NCI-H510A (cell line): ENCODE measurements around the gene RIPPLY3.

ENCODE experiments used
- DNase-seq: peaks from one replicate; lab custom pipeline; 2025; lab: John Stamatoyannopoulos, UW

RIPPLY3 gene, protein sequence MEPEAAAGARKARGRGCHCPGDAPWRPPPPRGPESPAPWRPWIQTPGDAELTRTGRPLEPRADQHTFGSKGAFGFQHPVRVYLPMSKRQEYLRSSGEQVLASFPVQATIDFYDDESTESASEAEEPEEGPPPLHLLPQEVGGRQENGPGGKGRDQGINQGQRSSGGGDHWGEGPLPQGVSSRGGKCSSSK

GRCh38 chr21:37006486-37007291, at the start of gene RIPPLY3:
RIPPLY3 (plus strand) TSS chr21:37006702; CDS start chr21:37006773, 71 bp downstream.
- peak; percentile 21 for DNase-seq

GRCh38 chr21:36959020-36959835, 47.3 kb upstream of the RIPPLY3 start:
- no peak for DNase-seq

DNA sequence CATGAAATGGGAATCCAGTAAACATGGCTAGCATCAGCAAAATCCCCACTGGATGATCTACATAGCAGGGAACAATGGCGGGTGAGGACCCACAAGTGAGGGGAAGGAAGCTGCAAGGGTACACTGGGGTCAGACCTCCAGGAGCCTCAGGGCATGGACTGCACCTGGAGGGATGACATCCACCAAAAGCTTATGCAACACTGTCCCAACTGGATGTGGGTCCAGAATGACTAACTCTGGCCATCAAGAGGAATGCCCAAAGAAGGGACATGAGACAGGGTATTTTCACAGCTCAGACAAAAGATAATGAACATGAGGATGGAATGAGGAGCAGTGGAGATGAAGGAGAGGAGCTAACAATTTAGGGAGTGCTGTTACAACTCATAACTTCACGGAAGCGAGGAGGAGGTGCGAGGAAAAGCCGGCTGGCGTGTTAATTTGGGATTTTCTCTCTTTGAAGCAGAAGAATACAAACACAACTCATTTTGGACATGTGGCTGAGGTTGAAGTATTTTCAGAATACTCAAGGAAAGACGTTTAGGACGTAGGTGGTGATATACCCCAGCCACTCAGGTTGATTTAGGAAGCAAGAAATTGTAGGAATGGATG, 45.7 kb upstream of the RIPPLY3 start:
- no peak for DNase-seq

GRCh38 chr21:36962098-36962780, 44.3 kb upstream of the RIPPLY3 start:
- no peak for DNase-seq

DNA sequence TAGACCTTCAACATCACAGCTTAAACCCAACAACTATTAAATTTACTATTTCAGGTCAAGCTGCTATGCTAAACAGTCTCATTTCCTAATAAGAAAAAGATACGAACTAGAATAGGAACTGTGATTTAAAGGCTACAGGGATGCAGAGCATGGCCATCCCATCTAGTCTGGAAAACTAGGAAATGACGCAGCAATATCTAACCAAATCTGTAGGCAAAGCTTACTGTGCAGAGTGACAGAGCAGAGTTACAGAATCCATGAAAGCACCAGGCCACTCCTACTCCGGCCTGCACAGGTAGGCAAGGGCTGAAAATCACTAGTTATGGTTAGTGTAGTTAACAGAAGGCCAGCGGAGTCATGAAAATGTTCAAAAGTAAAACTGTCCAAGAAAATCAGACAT, 42.1 kb upstream of the RIPPLY3 start:
- DNase-seq = no peak

DNA sequence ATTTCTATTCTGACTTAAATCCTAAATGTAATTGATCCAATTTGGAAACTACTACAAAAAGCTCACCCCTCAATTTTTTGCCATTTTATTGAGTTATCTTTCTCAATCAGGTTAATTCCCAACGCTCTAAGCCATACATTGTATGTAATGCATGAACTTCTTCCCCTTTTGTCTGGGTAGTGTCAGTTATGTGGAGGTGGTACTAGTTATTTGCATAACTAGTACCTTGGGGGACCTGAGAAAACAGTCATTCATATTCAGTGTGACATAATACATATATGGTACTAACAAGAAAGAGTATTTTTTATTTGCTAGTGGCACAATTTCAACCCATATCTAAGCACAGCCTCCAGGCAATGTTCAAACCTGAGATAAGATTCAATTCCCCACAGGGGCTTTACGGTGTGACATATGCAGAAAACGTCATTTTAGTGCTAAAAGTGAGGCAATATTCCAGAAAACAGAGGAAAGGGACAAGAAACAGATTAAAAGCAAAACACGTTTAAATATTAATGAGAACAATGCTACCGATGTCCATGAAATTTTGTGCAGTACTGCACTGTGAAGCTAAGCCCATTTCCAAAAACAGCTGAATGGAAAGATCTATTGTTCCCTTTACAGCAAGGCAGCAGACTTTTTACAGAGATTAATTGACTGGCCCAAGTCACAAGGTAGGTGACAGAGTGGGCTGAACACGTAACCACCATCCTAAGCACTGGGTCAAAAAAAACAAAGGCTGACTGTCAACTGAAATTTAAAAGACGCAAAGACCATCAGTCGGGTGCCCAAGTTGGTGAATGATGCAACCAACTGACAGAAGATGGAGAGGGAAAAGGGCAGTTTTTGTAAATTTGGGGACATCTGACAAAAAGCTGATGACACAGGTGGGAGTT, 41.4 kb upstream of the RIPPLY3 start:
- DNase-seq = no peak

DNA sequence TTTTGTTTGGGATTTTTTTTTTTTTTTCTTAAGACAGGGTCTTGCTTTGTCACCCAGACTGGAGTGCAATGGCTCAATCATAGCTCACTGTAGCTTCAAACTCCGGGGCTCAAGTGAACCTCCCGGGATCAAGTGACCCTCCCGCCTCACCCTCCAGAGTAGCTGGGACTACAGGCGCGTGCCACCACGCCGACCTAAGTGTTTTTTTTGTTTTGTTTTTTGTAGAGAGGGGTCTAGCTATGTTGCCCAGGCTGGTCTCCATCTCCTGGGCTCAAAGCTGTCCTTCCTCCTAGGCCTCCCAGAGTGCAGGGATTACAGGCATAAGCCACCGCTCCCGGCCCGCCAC, 40.8 kb upstream of the RIPPLY3 start:
- no peak for DNase-seq

DNA sequence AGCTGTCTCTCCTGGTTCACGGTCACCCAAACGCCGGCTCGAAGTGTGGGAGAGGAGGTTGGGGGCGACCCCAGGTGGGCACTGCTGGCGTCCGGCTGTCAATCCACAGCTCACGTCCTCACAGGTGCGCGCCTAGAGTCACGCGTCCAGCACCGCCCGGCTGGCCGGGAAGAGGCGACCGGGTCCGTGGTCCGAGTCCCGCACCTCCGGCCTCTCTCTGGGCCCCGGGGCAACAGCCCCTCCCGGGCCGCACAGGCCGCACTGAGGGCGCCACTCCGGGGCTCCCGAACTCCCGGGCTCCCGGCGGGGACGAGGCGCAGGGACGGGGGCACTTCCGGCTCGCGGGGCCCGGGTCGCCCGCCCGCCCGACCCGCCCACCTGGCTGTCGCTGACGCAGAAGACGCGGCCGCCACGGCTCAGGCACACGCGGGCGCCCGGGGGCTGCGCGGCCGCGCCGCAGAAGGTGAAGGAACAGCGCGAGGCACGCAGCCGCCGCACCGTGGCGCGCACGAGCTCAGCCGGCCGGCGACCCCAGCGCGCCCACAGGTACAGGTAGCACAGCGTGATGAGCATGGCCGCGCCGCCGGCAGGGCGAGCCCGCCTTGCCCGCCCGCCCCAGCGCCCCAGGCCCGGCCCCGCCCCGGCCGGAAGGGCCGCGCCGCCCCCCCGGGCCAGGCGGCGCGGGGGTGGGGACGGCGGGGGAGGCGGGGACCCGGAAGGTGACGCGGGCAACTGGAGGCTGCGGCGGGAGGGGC, 40.3 kb upstream of the RIPPLY3 start, which contains the start of gene HLCS:
TSS of gene HLCS (minus strand) at position 604 of the 755 bp plus-strand sequence. CDS start at position 573, 31 bp downstream.
- peak; percentile 77 for DNase-seq

GRCh38 chr21:36966821-36967768, 39.4 kb upstream of the RIPPLY3 start:
- DNase-seq = no peak

DNA sequence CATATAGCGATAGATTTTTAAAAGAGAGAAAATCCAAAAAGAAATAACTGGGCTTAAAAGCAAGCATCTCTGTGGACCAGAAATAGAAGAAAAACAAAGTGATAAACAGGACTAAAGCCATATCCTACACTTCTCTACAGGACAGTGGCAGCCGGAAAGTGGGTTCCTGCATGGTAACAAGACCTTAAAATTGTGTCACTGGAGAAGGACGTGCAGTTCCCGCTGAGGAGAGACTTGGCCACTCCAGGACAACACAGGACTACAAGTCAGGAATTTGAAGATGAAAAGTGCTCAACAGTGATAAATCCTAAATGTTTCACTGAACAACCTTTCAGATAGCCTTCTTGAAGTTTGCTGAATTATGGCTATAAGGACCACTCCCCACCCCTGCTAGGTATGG, 38.1 kb upstream of the RIPPLY3 start:
- DNase-seq = no peak

GRCh38 chr21:36968976-36969375, 37.5 kb upstream of the RIPPLY3 start:
- DNase-seq = no peak

DNA sequence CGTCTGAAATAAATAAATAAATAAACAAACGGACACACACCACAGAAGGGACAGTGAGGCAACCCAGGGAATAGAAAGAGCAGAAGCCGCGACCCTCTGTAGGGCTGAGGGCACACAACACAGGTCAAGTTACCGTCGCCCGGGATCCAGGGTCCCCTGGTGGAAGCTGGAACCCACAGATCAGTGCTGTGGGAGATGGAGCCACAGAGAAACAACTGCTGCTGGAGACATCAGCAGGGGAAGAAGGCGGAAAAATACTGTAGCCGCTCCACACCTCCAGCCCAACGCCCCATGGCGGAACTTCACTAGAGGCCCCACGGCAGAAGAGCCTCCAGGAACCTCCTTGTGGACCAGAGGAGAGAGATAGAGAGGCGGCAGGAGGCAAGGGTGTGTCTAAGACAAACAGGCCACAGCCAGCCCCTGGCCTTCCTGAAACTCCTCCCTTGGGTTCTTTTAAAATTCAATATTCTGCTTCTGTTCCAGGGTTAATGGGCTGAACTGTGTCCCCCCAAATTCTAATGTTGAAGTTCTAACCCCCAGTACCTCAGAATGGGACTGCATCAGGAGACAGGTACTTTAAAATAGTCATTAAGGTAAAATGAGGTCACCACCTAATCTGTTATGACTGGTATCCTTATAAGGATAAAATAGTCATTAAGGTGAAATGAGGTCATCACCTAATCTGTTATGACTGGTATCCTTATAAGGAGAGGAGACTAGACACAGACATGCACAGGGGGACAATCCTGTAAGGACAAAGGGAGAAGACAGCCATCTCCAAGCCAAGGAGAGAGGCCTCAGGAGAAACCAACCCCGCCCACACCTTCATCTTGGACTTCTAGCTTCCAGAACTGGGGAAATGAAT, 32.3 kb upstream of the RIPPLY3 start:
- no peak for DNase-seq

GRCh38 chr21:36974851-36975192, 31.7 kb upstream of the RIPPLY3 start:
- DNase-seq = no peak

DNA sequence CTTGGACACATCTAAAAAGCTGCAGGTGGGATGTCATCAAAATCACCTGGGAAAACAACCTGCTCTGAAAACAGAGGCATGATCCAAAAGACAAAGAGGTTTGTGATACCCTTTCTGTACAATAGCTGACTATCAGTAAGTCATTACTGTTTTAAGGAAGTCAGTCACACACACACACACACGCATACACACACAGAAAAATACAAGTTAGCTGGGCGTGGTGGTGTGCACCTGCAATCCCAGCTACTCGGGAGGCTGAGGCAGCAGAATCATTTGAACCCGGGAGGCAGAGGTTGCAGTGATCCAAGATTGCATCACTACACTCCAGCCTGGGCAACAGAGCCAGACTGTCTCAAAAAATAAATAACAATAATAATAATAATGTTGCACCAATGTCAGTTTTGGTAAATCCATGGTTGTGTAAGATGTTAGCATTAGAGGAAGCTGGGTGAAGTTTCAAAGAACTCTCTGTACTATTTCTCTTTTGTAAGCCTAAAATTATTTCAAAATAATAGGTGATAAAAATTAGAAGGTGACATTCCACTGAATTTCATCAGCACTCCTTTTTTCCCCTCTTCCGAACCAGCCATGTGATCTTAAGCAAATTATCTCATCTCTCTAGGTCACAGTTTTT, 30.2 kb upstream of the RIPPLY3 start:
- DNase-seq = no peak

DNA sequence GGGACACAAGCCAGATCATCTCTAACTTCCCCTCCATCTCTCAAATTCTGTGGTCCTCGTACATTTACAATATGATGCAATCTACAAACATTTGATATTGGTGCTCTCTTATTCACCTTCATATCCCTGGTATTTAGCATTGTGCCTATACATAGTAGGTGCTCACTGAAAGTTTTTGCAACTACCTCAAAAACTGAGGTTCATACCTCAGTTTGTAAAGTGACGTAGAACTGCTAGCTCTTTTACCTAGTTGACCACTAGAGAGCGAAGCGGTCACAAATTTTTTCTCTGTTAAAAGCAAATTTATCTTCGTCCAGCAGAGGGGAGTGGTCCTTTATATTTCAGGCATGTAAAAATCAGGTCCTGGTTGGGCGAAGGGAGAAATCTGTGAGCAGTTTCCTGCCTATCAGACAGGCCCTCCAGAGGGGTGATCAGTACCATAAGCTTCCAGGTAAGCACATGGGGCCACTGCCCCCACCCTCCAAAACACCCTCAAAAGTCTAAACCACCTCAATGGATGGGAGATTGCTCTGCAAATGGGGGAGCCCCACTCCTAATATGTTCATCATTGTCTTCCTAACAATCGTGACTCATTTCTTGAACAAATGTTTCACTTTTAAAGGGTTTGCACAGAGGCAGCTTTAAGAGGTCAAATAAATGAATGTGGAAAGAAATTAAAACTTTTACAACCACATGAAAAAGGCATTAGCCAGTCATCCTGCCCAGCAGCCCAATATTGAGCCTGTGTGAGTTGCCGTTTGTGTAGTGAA, 29.4 kb upstream of the RIPPLY3 start:
- DNase-seq = no peak

DNA sequence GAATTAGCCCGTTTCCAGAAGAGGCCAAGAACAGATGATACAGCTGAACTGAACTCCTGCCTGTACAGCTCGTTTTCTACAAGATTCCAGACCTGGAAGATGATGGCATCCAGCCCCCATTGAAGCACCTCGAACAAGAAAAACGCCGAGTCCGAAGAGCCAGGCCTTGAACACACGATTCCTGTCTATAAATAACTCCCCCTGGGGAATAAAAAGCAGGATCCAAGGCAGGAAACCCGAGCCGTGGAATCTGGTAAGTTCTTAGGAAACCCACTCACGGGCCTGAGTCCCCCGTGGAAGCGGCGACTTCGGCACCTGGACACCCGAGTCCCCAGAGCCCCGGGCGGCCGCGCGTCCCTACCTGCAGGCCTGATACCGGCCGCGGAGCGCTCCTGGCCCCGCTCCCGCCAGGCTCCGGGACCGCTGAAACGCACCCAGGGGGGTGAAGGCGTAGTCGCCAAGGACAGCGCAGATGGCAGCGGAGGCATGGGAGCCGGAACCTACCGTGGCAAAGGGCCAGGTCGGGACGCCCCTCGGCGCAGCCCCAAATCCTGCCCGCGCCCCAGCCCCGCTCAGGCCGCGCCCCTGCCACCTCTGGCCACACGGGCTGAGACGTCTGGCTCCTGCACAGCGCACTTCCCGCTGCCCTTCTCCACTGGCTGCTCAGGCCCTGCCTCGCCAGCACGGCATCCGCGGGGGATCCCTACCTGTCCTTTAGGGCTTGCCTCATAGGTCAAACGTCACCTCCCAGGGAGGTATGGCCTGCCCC, 26.0 kb upstream of the RIPPLY3 start:
- peak; percentile 25 for DNase-seq
